Epithelial cell of esophagus (primary cell): ENCODE data around the gene IL17C.

Experiments
- DNase-seq: peaks from one replicate; pipeline ENCODE4 v3.0.0; 2010; ENCODE audit warnings: low read depth
- H3K4me3 ChIP-seq: 2 replicates; pipeline ENCODE4 v1.5.1; 2011; ENCODE audit warnings: mild to moderate bottlenecking, low read length, control low read depth
- CTCF ChIP-seq: IDR thresholded peaks from 2 replicates; pipeline ENCODE4 v1.5.1; 2011; ENCODE audit warnings: low read depth, mild to moderate bottlenecking, low read length, control low read depth, inconsistent platforms; ENCODE audit not compliant: insufficient read depth; ENCODE audit errors: missing control alignments

Gene IL17C

GRCh38 chr16:88686439-88687253 lies 48.3 kb downstream of the IL17C start, which contains the start of gene SNAI3:
Gene SNAI3 (minus strand): TSS chr16:88686507. CDS start chr16:88686406, 101 bp downstream.
- TF ChIP-seq CTCF, result no peak
- DNase-seq, result peak; percentile 85
- peak within 1 kb of the TSS; percentile 46 for H3K4me3 ChIP-seq

GRCh38 chr16:88687254-88687576 lies 48.8 kb downstream of the IL17C start:
- DNase-seq, result no peak
- no peak for TF ChIP-seq CTCF
- no peak overlapping the region for H3K4me3 ChIP-seq

GRCh38 chr16:88687676-88688012 lies 49.3 kb downstream of the IL17C start:
- no peak for DNase-seq
- no peak overlapping the region for H3K4me3 ChIP-seq
- no peak for TF ChIP-seq CTCF

- no peak overlapping the region for H3K4me3 ChIP-seq
- peak; percentile 66 for DNase-seq
- no peak for TF ChIP-seq CTCF
These were observed 49.8 kb downstream of the IL17C start for GRCh38 chr16:88688013-88688778.
